ENCODE results near the gene SIL1.
"Not testable (repeated sequence)": the region's sequence is repeated elsewhere in the genome, so short reads cannot be mapped to it uniquely, and the experiment has no call there.

SIL1 gene

GRCh38 chr5:138937392-138938387 is 260.5 kb downstream of the SIL1 start:
- no peak for DNase-seq

- no peak for DNase-seq
Observed at GRCh38 chr5:138936968-138937345, 261.2 kb downstream of the SIL1 start.

GRCh38 chr5:138936225-138936967 is 261.8 kb downstream of the SIL1 start:
- no peak for DNase-seq

GRCh38 chr5:138935466-138935865 is 262.7 kb downstream of the SIL1 start:
- no peak for DNase-seq

- DNase-seq = no peak
Observed at GRCh38 chr5:138934971-138935370, 263.2 kb downstream of the SIL1 start.

GRCh38 chr5:138933522-138934290 is 264.5 kb downstream of the SIL1 start:
- DNase-seq = no peak

- no peak for DNase-seq
Observed at GRCh38 chr5:138932171-138932810, 265.9 kb downstream of the SIL1 start.

GRCh38 chr5:138930371-138931097 is 267.6 kb downstream of the SIL1 start:
- no peak for DNase-seq

GRCh38 chr5:138929571-138929955 is 268.6 kb downstream of the SIL1 start:
- no peak for DNase-seq

- no peak for DNase-seq
Observed at GRCh38 chr5:138927979-138928378, 270.2 kb downstream of the SIL1 start.

- DNase-seq = no peak
Observed at GRCh38 chr5:138927544-138927943, 270.6 kb downstream of the SIL1 start.

- DNase-seq = no peak
Observed at GRCh38 chr5:138926688-138927448, 271.3 kb downstream of the SIL1 start.

- DNase-seq = no peak
Observed at GRCh38 chr5:138926257-138926656, 271.9 kb downstream of the SIL1 start.

- DNase-seq = no peak
Observed at GRCh38 chr5:138925090-138925635, 273.0 kb downstream of the SIL1 start.

GRCh38 chr5:138922494-138922893 is 275.7 kb downstream of the SIL1 start:
- DNase-seq = no peak

- not testable (repeated sequence) for DNase-seq
Observed at GRCh38 chr5:138921362-138921761, 276.8 kb downstream of the SIL1 start.

GRCh38 chr5:138920181-138920580 is 278.0 kb downstream of the SIL1 start:
- DNase-seq = no peak

GRCh38 chr5:138918686-138919085 is 279.5 kb downstream of the SIL1 start:
- no peak for DNase-seq

- DNase-seq = no peak
Observed at GRCh38 chr5:138914338-138914737, 283.8 kb downstream of the SIL1 start.

- DNase-seq = no peak
Observed at GRCh38 chr5:138913773-138914172, 284.4 kb downstream of the SIL1 start.

- DNase-seq = no peak
Observed at GRCh38 chr5:138912093-138912492, 286.1 kb downstream of the SIL1 start.

Data from fibroblast of skin of scalp (primary cell).